ENCODE results near the gene EIF2B4.

Gene EIF2B4

DNA sequence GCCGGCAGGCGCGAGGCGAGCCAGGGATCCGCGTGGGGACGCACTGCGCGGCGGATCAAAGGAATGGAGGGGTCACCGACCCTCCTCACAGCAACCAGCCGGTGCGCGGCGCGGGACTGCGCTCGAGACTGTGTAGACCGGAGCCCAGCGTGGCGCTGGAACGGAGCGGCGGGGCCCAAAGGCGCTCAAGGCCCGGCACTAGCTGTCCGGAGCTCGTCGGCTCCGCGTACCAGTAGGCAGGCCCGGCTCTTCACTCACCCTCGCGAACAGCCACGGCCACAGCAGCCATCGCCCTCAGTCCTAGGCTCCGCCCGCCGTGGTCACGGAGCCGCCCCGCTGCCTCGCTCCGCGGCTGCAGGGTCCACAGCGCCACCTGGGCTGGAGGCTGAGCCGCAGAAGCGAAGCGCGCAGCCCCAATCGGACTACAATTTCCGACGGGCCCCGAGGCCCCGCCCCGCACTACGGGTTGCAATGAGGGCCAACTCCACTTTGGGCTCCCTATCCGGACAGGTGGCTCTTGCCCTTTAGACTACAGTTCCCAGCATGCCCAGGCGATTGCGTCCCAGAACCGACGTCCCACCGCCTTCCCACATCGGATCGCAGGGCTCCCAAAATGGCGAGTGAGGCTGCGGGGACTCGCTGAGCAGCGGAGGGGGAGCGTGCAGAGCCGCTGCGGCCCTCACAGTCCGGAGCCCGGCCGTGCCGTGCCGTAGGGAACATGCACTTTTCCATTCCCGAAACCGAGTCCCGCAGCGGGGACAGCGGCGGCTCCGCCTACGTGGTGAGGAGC lies at the start of gene EIF2B4, which contains the start of gene SNX17:
EIF2B4 (minus strand) TSS at position 313 of the 790 bp plus-strand sequence; CDS start at position 289, 24 bp downstream.
SNX17 (plus strand) TSS at position 591 of the 790 bp plus-strand sequence; CDS start at position 719, 128 bp downstream.
- H3K36me3 ChIP-seq (ENCODE audit: control insufficient read depth in 2 of 2, insufficient read depth in 1 of 2, low read length in 2 of 2), result peaks cover 36 to 69% of the 10 kb centered on the region in 2 experiments
- CTCF ChIA-PET, result interaction anchor here (0.6 to 1.8 kb wide), 14 partner anchors 8 to 313 kb away, joined by 3 to 7 read pairs (median 4); partner anchors contain the start of genes MPV17, ZNF512 and ZNF513
- TF ChIP-seq ZSCAN30 (tag by site-specific recombination; IDR thresholded peaks at IDR 0.05) (peak; percentile 20; the same call in 1 of the 2 replicates), ZNF394 (tag by site-specific recombination; IDR thresholded peaks at IDR 0.05; ENCODE audit: borderline replicate concordance) (peak; percentile 69; the same call in 1 of the 2 replicates), ZNF211 (tag by site-specific recombination; IDR thresholded peaks at IDR 0.05; ENCODE audit: low read depth) (no peak), ZBTB17 (tag by site-specific recombination; IDR thresholded peaks at IDR 0.05) (peak; percentile 97), ZNF76 (tag by site-specific recombination; IDR thresholded peaks at IDR 0.05; ENCODE audit: borderline replicate concordance, low read depth) (peak; percentile 99), ZNF324 (tag by site-specific recombination; IDR thresholded peaks at IDR 0.05) (0 out of 2 replicates have a peak, but pooled peaks have one; percentile 80), ZNF514 (tag by site-specific recombination; IDR thresholded peaks at IDR 0.05) (no peak), ZSCAN18 (tag by site-specific recombination; IDR thresholded peaks at IDR 0.05) (no peak), ZNF610 (tag by site-specific recombination; IDR thresholded peaks at IDR 0.05; ENCODE audit: borderline replicate concordance) (peak; percentile 21; the same call in 1 of the 2 replicates), ZIC2 (tag by site-specific recombination; IDR thresholded peaks at IDR 0.05) (peak; percentile 51; the same call in 1 of the 2 replicates), SP7 (tag by site-specific recombination; IDR thresholded peaks at IDR 0.05) (peak; percentile 72), EGR2 (tag by site-specific recombination; IDR thresholded peaks at IDR 0.05; ENCODE audit: low read depth) (peak; percentile 41; the same call in 1 of the 2 replicates), ZNF837 (tag by site-specific recombination; IDR thresholded peaks at IDR 0.05) (no peak), OVOL3 (tag by site-specific recombination; IDR thresholded peaks at IDR 0.05) (peak; percentile 42; the same call in 1 of the 2 replicates), ZNF404 (tag by site-specific recombination; IDR thresholded peaks at IDR 0.05) (no peak), ZNF292 (tag by site-specific recombination; IDR thresholded peaks at IDR 0.05; ENCODE audit: borderline replicate concordance, low read depth) (no peak), ZNF561 (tag by site-specific recombination; IDR thresholded peaks at IDR 0.05; ENCODE audit: borderline replicate concordance) (peak; percentile 47; the same call in 1 of the 2 replicates), ZNF121 (tag by site-specific recombination; IDR thresholded peaks at IDR 0.05) (peak; percentile 68; the same call in 1 of the 2 replicates), ZNF658 (tag by site-specific recombination; IDR thresholded peaks at IDR 0.05) (no peak), ZNF792 (tag by site-specific recombination; IDR thresholded peaks at IDR 0.05) (peak; percentile 79; the same call in 1 of the 2 replicates), ZNF24 (tag by site-specific recombination; IDR thresholded peaks at IDR 0.05) (peak; percentile 81), MYNN (tag by site-specific recombination; IDR thresholded peaks at IDR 0.05; ENCODE audit: borderline replicate concordance) (0 out of 2 replicates have a peak, but pooled peaks have one; percentile 15), ZNF768 (tag by site-specific recombination; IDR thresholded peaks at IDR 0.05) (no peak; the same call in 1 of the 2 replicates), ZFP37 (tag by site-specific recombination; IDR thresholded peaks at IDR 0.05) (peak; percentile 86), GLIS1 (tag by site-specific recombination; IDR thresholded peaks at IDR 0.05) (no peak; the same call in 1 of the 2 replicates), ZBTB8A (tag by site-specific recombination; IDR thresholded peaks at IDR 0.05) (peak; percentile 65)
- TF ChIP-seq, protein P1, sequence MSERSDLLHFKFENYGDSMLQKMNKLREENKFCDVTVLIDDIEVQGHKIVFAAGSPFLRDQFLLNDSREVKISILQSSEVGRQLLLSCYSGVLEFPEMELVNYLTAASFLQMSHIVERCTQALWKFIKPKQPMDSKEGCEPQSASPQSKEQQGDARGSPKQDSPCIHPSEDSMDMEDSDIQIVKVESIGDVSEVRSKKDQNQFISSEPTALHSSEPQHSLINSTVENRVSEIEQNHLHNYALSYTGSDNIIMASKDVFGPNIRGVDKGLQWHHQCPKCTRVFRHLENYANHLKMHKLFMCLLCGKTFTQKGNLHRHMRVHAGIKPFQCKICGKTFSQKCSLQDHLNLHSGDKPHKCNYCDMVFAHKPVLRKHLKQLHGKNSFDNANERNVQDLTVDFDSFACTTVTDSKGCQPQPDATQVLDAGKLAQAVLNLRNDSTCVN (tag by site-specific recombination; optimal IDR thresholded peaks at IDR 0.05), result peak; percentile 94
- TF ChIP-seq, protein P2, sequence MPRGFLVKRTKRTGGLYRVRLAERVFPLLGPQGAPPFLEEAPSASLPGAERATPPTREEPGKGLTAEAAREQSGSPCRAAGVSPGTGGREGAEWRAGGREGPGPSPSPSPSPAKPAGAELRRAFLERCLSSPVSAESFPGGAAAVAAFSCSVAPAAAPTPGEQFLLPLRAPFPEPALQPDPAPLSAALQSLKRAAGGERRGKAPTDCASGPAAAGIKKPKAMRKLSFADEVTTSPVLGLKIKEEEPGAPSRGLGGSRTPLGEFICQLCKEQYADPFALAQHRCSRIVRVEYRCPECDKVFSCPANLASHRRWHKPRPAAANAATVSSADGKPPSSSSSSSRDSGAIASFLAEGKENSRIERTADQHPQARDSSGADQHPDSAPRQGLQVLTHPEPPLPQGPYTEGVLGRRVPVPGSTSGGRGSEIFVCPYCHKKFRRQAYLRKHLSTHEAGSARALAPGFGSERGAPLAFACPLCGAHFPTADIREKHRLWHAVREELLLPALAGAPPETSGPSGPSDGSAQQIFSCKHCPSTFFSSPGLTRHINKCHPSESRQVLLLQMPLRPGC (tag by site-specific recombination; IDR thresholded peaks at IDR 0.05), result no peak
- TF ChIP-seq, protein P3, sequence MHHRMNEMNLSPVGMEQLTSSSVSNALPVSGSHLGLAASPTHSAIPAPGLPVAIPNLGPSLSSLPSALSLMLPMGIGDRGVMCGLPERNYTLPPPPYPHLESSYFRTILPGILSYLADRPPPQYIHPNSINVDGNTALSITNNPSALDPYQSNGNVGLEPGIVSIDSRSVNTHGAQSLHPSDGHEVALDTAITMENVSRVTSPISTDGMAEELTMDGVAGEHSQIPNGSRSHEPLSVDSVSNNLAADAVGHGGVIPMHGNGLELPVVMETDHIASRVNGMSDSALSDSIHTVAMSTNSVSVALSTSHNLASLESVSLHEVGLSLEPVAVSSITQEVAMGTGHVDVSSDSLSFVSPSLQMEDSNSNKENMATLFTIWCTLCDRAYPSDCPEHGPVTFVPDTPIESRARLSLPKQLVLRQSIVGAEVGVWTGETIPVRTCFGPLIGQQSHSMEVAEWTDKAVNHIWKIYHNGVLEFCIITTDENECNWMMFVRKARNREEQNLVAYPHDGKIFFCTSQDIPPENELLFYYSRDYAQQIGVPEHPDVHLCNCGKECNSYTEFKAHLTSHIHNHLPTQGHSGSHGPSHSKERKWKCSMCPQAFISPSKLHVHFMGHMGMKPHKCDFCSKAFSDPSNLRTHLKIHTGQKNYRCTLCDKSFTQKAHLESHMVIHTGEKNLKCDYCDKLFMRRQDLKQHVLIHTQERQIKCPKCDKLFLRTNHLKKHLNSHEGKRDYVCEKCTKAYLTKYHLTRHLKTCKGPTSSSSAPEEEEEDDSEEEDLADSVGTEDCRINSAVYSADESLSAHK (tag by site-specific recombination; IDR thresholded peaks at IDR 0.05), result 0 out of 2 replicates have a peak, but pooled peaks have one; percentile 39

More for the DNA sequence above, at the start of gene EIF2B4, which contains the start of gene SNX17:
- H3K4me1 ChIP-seq (ENCODE audit: control insufficient read depth, insufficient read depth, low read length), result no peaks in the 10 kb centered on the region
- H3K27ac ChIP-seq (ENCODE audit: extremely low read depth, low read depth, low read length), result peak within 1 kb of the TSS; percentile 79
- no peaks in the 10 kb centered on the region for H3K9me3 ChIP-seq (ENCODE audit: control insufficient read depth, insufficient read depth, low read depth, low read length)
- peak within 1 kb of the TSS; percentile 85 for H3K4me3 ChIP-seq (ENCODE audit: low read depth, low read length)
- POLR2A ChIA-PET, result interaction anchor here (0.6 to 1.9 kb wide), 12 partner anchors 10 to 283 kb away, joined by 3 to 22 read pairs (median 4); partner anchors contain the start of genes CCDC121, GPN1, GTF3C2 and MPV17

Measured in HEK293 (cell line).